ENCODE results near the gene CHCHD1.

The CHCHD1 gene

DNA sequence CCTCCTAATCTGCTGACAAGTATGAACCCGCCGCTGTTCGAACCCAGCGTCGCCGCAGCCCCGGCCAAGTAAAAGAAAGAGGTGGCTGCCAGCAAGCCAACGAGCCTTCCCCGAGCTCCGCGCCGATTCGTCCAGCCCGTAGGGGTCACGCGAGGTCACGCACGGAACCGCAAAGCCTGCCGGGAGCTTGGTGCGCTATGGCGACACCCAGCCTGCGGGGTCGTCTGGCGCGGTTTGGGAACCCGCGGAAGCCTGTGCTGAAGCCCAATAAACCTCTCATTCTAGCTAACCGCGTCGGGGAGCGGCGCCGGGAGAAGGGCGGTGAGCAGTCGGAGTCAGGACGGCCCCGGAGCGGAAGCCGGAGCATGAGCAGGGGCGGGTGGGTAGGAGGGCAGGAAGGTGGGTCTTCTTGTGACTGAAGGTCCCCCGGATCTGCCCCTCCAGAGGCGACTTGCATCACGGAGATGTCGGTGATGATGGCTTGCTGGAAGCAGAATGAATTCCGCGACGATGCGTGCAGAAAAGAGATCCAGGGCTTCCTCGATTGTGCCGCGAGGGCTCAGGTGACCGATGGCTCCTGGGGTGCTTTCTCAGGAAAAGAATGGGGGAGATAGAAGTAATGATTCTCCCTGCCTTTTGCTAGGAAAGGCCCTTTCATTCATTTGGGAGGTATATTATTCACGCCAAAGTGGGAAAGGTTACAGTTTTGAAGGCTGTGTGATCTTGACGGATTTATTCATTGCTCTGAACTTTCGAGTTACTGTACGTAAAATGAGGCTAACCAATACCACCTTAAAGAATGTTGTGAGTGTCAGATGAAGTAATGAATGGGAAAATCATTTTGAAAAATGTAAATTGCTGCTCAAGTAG is at the start of gene CHCHD1:
TSS of gene CHCHD1 (plus strand) at position 170 of the 870 bp plus-strand sequence. CDS start at position 198, 28 bp downstream.
- Histone ChIP-seq H3K79me2 (ENCODE audit: insufficient read depth, low read depth) (peaks cover 41% of the 10 kb centered on the region), H3K27ac (peak within 1 kb of the TSS; percentile 56), H3K4me1 (ENCODE audit: low read depth, poor library complexity, severe bottlenecking) (peaks cover 40% of the 10 kb centered on the region), H3K36me3 (ENCODE audit: insufficient read depth) (no peaks in the 10 kb centered on the region), H3K4me3 (IDR thresholded peaks at IDR 0.05; ENCODE audit: insufficient read depth, low read depth, low read length) (no peak within 1 kb of the TSS), H3K9ac (peak within 1 kb of the TSS; percentile 64; the same call in 1 of the 2 replicates), H3K4me2 (peak within 1 kb of the TSS; percentile 78), H3K27me3 (ENCODE audit: insufficient read depth, low read depth) (no peaks in the 10 kb centered on the region), H4K20me1 (ENCODE audit: insufficient read depth) (no peaks in the 10 kb centered on the region), H2AFZ (ENCODE audit: low read depth) (peak within 1 kb of the TSS; percentile 91)
- TF ChIP-seq, protein P1, sequence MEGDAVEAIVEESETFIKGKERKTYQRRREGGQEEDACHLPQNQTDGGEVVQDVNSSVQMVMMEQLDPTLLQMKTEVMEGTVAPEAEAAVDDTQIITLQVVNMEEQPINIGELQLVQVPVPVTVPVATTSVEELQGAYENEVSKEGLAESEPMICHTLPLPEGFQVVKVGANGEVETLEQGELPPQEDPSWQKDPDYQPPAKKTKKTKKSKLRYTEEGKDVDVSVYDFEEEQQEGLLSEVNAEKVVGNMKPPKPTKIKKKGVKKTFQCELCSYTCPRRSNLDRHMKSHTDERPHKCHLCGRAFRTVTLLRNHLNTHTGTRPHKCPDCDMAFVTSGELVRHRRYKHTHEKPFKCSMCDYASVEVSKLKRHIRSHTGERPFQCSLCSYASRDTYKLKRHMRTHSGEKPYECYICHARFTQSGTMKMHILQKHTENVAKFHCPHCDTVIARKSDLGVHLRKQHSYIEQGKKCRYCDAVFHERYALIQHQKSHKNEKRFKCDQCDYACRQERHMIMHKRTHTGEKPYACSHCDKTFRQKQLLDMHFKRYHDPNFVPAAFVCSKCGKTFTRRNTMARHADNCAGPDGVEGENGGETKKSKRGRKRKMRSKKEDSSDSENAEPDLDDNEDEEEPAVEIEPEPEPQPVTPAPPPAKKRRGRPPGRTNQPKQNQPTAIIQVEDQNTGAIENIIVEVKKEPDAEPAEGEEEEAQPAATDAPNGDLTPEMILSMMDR (conservative IDR thresholded peaks at IDR 0.05; ENCODE audit: low read depth, low read length), result no peak

- Histone ChIP-seq H3K27ac (no peak overlapping the region), H3K4me1 (ENCODE audit: low read depth, poor library complexity, severe bottlenecking) (peaks cover 19% of the 10 kb centered on the region), H3K4me2 (no peak overlapping the region), H3K27me3 (ENCODE audit: insufficient read depth, low read depth) (no peaks in the 10 kb centered on the region), H2AFZ (ENCODE audit: low read depth) (no peak overlapping the region), H3K36me3 (ENCODE audit: insufficient read depth) (no peaks in the 10 kb centered on the region), H3K4me3 (IDR thresholded peaks at IDR 0.05; ENCODE audit: insufficient read depth, low read depth, low read length) (no peak overlapping the region), H4K20me1 (ENCODE audit: insufficient read depth) (no peaks in the 10 kb centered on the region), H3K9ac (no peak overlapping the region), H3K79me2 (ENCODE audit: insufficient read depth, low read depth) (peaks cover 28% of the 10 kb centered on the region)
- TF ChIP-seq, protein P1 (conservative IDR thresholded peaks at IDR 0.05; ENCODE audit: low read depth, low read length), result no peak
These were observed 49.4 kb upstream of the CHCHD1 start for GRCh38 chr10:73732426-73732825.

- H2AFZ ChIP-seq (ENCODE audit: low read depth), result no peak overlapping the region
- no peak overlapping the region for H3K9ac ChIP-seq
- H3K79me2 ChIP-seq (ENCODE audit: insufficient read depth, low read depth), result peaks cover 28% of the 10 kb centered on the region
- H3K4me2 ChIP-seq, result no peak overlapping the region
- H3K27ac ChIP-seq, result no peak overlapping the region
- H3K4me1 ChIP-seq (ENCODE audit: low read depth, poor library complexity, severe bottlenecking), result peaks cover 19% of the 10 kb centered on the region
- H3K36me3 ChIP-seq (ENCODE audit: insufficient read depth), result no peaks in the 10 kb centered on the region
- TF ChIP-seq, protein P1 (conservative IDR thresholded peaks at IDR 0.05; ENCODE audit: low read depth, low read length), result no peak
- no peaks in the 10 kb centered on the region for H4K20me1 ChIP-seq (ENCODE audit: insufficient read depth)
- H3K4me3 ChIP-seq (IDR thresholded peaks at IDR 0.05; ENCODE audit: insufficient read depth, low read depth, low read length), result no peak overlapping the region
- no peaks in the 10 kb centered on the region for H3K27me3 ChIP-seq (ENCODE audit: insufficient read depth, low read depth)
These were observed 48.8 kb upstream of the CHCHD1 start for GRCh38 chr10:73732931-73733623.

- H2AFZ ChIP-seq (ENCODE audit: low read depth), result no peak overlapping the region
- no peaks in the 10 kb centered on the region for H3K36me3 ChIP-seq (ENCODE audit: insufficient read depth)
- no peak overlapping the region for H3K4me2 ChIP-seq
- H4K20me1 ChIP-seq (ENCODE audit: insufficient read depth), result no peaks in the 10 kb centered on the region
- H3K4me3 ChIP-seq (IDR thresholded peaks at IDR 0.05; ENCODE audit: insufficient read depth, low read depth, low read length), result no peak overlapping the region
- TF ChIP-seq, protein P1 (conservative IDR thresholded peaks at IDR 0.05; ENCODE audit: low read depth, low read length), result no peak
- H3K27me3 ChIP-seq (ENCODE audit: insufficient read depth, low read depth), result no peaks in the 10 kb centered on the region
- H3K9ac ChIP-seq, result no peak overlapping the region
- H3K4me1 ChIP-seq (ENCODE audit: low read depth, poor library complexity, severe bottlenecking), result peaks cover 12% of the 10 kb centered on the region
- H3K27ac ChIP-seq, result no peak overlapping the region
- peaks cover 21% of the 10 kb centered on the region for H3K79me2 ChIP-seq (ENCODE audit: insufficient read depth, low read depth)
These were observed 47.7 kb upstream of the CHCHD1 start for GRCh38 chr10:73734028-73734720.
